NB4 (cell line): ENCODE measurements around the gene GINS2.

ENCODE experiments used
- MYC ChIP-seq: IDR thresholded peaks from 2 replicates; pipeline ENCODE4 v1.6.1; 2011; ENCODE audit warnings: low read depth, low read length
- POLR2A ChIP-seq: IDR thresholded peaks from 2 replicates; pipeline ENCODE4 v1.6.1; 2011; ENCODE audit warnings: mild to moderate bottlenecking; ENCODE audit not compliant: insufficient read length; ENCODE audit errors: extremely low read depth
- TF ChIP-seq, protein P1 (sequence below): IDR thresholded peaks from one replicate; pipeline ENCODE4 v1.5.1; 2012; ENCODE audit warnings: low read depth, low read length
- TF ChIP-seq, protein P2 (sequence below): IDR thresholded peaks from 2 replicates; pipeline ENCODE4 v1.6.1; 2011; ENCODE audit warnings: low read depth, low read length

- TF ChIP-seq, protein P1, sequence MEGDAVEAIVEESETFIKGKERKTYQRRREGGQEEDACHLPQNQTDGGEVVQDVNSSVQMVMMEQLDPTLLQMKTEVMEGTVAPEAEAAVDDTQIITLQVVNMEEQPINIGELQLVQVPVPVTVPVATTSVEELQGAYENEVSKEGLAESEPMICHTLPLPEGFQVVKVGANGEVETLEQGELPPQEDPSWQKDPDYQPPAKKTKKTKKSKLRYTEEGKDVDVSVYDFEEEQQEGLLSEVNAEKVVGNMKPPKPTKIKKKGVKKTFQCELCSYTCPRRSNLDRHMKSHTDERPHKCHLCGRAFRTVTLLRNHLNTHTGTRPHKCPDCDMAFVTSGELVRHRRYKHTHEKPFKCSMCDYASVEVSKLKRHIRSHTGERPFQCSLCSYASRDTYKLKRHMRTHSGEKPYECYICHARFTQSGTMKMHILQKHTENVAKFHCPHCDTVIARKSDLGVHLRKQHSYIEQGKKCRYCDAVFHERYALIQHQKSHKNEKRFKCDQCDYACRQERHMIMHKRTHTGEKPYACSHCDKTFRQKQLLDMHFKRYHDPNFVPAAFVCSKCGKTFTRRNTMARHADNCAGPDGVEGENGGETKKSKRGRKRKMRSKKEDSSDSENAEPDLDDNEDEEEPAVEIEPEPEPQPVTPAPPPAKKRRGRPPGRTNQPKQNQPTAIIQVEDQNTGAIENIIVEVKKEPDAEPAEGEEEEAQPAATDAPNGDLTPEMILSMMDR = no peak
- TF ChIP-seq, protein P2, sequence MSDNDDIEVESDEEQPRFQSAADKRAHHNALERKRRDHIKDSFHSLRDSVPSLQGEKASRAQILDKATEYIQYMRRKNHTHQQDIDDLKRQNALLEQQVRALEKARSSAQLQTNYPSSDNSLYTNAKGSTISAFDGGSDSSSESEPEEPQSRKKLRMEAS = no peak
- no peak for TF ChIP-seq POLR2A
- no peak for TF ChIP-seq MYC
Observed at GRCh38 chr16:85674828-85675227, 13.9 kb downstream of the GINS2 start.
